ENCODE data around the gene RANBP1.

The RANBP1 gene

GRCh38 chr22:20089226-20089976, 26.5 kb upstream of the RANBP1 start:
- DNase-seq (ENCODE audit: low spot score), result no peak

DNA sequence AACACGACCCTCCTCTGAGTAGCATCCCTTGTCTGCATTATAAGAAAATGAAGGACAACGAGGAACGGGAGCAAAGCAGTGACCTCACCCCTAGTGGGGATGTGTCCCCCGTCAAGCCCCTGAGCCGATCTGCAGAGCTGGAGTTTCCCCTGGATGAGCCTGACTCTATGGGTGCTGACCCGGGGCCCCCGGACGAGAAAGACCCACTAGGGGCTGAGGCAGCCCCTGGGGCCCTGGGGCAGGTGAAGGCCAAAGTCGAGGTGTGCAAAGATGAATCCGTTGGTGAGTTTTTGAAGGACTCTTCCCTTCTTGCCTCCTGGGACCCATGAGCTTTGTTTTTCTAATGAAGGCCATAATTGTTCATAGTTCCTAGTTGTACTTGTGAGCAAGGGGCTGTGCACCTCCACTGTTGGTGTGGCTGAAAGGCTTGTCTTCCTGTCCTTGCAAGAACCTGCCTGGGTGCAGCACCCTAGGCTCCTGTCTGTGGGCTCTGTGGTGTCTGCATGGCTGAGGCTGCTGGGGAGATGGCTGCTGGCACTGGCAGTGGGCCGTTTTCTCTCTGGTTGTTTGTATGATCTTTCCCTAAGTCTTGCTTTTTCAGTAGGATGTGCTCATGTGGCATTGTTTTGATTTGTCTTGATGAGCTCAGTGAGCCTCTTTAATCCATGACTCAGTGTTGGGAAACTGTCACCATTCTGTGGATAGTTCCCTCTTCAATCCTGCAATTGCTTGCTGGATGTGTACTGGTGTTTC, 25.8 kb upstream of the RANBP1 start:
- DNase-seq (ENCODE audit: low spot score), result no peak

DNA sequence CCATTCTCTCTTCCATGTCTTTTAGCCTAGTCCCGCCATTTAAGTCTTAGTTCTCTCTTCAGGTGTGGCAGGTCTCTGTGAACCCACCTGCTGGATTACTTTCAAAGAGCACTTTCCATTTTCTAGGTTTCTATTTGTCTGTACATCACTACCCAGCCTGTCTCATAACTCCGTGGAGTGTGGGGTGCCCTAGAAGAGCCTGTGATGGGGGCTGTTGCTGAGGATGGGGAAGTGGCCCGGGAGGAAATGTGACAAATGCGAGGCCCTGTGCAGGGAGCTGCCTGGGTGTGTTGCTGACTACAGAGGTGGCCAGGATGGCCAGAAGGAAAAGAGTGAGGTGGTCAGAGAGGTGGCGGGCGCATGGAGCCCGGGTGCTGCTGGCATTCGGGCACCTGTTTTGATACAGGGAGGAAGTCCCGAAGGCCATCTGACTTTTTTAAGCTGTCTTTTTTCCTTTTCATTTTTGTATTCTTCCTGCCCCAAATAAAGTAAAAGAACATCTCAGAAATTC, 25.1 kb upstream of the RANBP1 start:
- no peak for DNase-seq (ENCODE audit: low spot score)

DNA sequence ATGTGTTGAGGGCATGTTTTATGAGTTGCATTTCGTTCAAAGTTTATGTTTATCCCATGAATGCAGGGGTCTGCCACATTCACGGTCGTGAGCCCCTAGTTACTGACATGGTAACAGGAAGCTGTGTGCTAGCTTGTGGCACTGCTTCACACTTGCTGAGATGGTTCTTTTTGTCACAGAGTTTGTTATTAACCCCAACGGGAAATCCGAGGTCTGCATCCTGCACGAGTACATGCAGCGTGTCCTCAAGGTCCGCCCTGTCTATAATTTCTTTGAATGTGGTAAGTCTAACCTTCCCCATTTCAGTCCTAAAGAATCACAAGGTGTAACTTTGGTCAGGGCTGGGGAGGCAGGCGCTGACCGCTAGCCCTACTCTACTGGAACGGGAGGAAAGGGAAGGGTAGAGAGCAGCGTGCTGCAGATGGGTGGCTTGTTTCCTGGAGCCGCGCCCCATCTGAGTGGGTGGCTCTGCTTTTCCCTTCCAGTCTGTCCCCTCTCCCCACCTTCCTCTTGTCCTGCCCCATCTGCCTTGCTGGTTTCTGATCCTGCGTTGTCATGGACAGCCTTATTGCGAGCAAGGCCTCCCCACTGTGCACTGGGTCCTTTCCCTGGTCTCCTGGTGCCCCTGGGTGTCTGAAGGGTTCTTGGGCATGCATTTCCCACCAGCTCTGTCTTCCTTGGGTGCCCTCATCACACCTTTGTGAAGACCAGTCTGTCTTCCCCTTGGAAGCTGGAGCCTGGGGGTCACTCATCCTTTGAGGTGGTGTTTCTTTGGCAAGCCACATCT, 24.0 kb upstream of the RANBP1 start:
- DNase-seq (ENCODE audit: low spot score), result peak; percentile 30

GRCh38 chr22:20092477-20092854, 23.4 kb upstream of the RANBP1 start:
- no peak for DNase-seq (ENCODE audit: low spot score)

DNA sequence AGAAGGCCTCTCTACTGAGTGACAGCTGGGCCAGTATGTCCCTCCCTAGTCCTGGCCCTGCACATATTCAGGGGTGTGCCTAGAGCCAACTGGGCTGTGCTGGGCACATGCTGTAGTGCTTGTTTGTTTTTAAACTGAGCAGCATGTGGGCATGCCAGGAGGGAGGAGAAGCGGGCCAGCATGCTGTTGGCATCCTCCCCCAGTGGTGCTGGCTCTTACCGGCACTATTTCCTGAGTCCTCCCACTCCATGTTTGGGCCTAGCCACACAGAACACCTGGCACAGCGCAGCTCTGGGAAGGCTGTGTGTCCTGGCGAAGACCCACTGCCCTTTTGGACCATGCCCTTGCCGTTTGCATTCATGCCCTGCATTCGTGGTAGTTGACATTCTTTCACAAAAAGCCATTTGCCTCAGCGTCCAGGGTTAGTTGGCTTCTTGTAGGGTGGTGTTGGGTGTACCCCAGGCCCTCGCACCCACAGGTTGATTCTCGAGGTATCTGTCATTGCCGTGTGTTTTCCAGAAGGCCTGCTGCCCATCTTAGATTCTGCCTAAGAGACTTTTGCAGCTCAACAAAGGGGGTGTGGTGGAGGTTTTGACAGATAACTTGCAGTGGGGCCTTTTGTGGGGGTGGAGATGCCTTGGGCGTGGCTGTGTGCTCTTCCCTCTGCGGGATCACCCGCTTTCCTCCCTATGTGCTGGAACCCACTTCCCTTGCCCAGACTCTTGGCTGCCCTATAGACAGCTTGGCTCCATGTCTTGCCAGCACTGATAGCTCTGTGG, 22.3 kb upstream of the RANBP1 start:
- no peak for DNase-seq (ENCODE audit: low spot score)

DNA sequence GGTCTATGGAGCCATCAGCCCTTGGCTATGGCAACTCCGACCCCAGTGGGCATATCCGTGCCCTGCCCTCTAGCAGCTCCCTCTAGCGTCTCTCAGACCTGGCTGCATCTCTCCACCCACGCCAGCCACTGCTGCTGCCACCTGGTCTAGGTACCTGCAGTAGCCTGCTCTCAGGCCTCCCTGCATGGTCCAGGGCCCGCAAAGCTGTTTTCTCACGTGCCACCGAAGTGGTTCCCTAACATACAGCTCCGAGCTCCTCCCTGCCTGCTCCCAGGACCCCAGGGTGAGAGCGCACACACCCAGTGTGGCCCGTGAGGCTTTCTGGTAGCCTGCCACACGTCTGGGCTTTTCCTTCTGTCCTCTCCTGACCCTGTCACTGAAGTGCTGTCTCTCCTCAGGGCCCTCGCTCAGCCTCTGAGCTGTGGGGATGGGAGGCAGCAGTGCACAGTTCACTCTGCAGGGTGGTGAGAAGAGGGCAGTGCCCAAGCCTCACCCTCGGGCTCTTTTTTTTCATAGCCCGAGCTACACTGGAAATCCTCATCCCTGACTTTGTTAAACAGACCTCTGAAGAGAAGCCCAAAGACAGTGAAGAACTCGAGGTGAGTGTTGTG, 21.6 kb upstream of the RANBP1 start:
- no peak for DNase-seq (ENCODE audit: low spot score)

- DNase-seq (ENCODE audit: low spot score), result no peak
These were observed 20.4 kb upstream of the RANBP1 start for GRCh38 chr22:20095521-20095920.

GRCh38 chr22:20096574-20097420, 19.1 kb upstream of the RANBP1 start:
- DNase-seq (ENCODE audit: low spot score), result no peak

DNA sequence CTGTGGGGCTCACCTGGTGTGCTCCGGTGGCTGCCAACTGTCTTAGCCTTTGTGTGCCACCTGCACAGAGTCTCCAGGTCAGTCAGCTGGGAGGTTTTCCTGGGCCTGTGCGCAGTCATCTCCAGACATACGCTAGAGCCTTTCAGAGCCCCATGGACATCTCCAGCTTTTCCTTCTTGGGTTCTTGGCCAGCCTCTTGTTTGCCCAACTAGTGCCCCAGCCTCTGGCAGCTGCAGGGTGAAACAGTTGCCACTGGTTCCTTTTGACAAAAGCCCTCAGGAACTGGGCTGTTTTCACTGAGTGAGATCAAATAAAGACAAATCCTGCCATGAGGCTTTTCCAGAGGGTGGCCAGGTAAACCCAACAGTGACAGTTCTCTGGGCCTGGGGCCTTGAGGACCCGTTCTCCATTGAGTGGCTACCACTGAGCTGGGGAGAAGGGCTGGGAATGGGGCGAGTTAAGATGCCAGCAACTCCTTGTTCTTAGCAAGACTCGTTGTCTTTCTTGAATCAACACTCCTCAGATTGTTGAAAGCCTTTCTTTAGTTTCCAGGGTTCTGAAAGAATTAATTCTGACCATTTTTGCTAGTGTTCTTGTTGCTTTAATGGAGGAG, 16.7 kb upstream of the RANBP1 start:
- no peak for DNase-seq (ENCODE audit: low spot score)

- DNase-seq (ENCODE audit: low spot score), result no peak
These were observed 14.3 kb upstream of the RANBP1 start for GRCh38 chr22:20101638-20102037.

DNA sequence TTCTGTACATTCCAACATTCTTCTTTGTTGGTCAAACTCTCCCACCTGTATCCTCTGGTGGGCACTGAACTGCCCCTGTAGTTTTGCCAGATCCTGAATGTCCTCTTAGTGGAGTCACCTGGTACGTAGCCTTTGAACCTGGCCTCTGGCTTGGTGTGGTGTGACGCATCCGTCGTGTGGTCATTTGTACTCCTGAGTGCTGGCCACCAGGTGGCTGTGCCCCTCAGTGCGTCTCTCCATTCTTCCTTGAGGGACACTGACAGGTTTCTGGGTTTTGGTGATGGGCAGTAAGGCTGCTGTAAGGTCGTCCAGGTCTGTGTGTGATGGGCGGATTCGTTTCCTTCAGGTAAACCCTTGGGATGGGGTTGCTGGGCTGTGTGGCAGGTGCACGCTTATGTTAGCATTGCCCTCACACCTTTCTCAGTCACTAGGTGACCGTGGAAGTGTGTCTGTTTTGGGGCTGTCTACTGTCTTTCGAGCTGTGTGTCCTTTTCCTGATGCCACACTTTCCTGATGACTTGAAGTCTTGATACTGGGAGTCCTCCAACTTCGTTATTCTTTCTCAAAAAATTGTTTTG, 13.6 kb upstream of the RANBP1 start:
- DNase-seq (ENCODE audit: low spot score), result no peak

DNA sequence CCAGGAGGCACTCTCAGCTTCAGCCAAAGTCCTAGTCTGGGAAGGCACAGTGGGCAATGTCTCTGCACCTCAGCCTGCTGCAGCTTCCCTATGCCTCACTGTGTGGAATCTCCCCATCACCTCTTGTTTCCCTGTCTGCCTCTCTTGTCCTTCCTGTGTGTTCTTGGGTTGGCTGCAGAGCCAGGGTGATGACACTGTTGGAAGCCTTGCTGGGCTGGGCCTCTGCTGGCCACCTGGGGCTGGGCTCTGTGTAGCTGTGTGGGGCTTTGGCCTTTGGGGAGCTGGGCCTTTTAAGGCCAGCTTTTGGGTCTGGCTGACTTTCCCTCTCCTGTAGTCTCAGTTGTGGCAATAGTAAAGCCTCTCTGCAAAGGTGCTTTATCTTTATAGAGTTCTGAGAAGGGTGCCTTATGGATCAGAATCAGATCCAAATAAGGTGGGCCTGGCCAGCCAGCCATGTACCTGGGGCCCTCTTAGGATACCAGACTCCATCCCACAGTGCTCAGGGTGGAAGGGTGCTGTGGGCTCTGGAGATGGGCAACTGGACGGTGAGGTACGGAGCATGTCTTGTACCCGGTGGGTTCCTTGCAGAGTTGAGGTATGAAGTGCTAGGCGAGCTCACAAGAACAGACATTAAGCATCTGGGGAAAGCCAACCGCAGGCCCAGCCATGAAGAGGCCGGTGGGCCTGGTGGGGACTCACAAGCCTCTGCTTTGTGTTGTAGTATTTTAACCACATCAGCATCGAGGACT, 10.3 kb upstream of the RANBP1 start:
- no peak for DNase-seq (ENCODE audit: low spot score)

- no peak for DNase-seq (ENCODE audit: low spot score)
These were observed 9.6 kb upstream of the RANBP1 start for GRCh38 chr22:20106205-20106848.

DNA sequence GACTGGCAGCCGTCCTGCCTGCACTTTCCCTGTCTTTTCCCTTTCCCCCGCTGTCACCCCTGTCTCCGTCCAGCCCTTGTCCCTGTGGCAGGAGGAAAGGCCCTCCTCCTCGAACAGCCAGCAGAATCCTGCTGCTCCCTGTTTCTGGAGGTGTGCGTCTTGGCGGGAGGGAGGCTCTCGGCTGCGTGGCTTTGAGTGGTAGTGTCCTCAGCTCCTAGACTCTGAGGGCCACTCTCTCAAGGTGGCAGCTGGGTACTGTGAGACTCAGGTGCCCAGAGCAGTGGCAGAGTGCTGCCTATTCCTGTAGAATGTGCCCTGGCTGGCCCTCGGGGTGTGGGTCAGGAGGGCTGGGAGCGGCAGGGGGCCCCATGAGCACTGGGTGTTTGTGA, 9.1 kb upstream of the RANBP1 start:
- DNase-seq (ENCODE audit: low spot score), result no peak

DNA sequence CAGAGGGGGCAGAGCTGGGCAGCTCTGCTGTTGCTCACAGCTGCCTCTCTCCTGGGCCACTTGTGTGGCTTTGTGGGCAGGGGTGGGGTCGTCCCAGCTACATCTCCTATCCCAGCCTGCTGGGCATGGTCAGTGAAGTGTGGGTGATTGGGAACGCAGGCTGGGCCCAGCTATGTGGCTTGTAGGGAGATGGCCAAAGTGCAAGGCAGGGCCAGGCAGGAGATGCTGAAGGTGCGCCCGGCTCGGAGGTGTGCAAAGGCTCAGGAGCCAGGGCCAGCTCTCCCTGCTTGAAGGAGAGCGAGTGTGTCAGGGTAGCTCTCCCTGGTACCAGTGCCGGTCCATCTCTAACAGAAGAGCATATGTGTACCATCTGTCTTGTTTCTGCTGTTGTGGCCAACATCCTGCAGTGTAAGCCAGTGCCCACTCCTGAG, 8.4 kb upstream of the RANBP1 start:
- DNase-seq (ENCODE audit: low spot score), result no peak

GRCh38 chr22:20107951-20108756, 7.8 kb upstream of the RANBP1 start:
- DNase-seq (ENCODE audit: low spot score), result no peak

Data from CD4-positive, alpha-beta T cell treated with Interleukin-2 at 100 ng/mL for 4 hours (primary cell).